ENCODE data around the gene CYB561D1. TPM values are rescaled to one million over a fixed set of nuclear protein-coding genes. Genes with fewer than 3 reads are reported as not detected.

CYB561D1 gene
- total and polyA plus RNA-seq, 10 of the 15 experiments (the other 5 are each of a cell fraction or from before 2014, with no cell fraction given): 0.68 to 9.0 (median 3.3) TPM

GRCh38 chr1:109447524-109447923, 46.4 kb upstream of the CYB561D1 start (continued):
- TF ChIP-seq CUX1 (IDR thresholded peaks at IDR 0.05; ENCODE audit: insufficient replicate concordance, low read depth, low read length) (no peak), NRF1 (conservative IDR thresholded peaks at IDR 0.05; ENCODE audit: low read depth, low read length) (no peak), EP300 (IDR thresholded peaks at IDR 0.05; ENCODE audit: borderline replicate concordance in 1 of 2, control insufficient read depth in 1 of 2, low read depth in 2 of 2, low read length in 2 of 2) (no peak), ZNF217 (IDR thresholded peaks at IDR 0.05) (no peak), ZNF384 (IDR thresholded peaks at IDR 0.05; ENCODE audit: borderline replicate concordance, low read depth, low read length) (no peak), NR2F1 (conservative IDR thresholded peaks at IDR 0.05) (no peak), REST (IDR thresholded peaks at IDR 0.05; ENCODE audit: low read depth, low read length) (no peak)
